ENCODE results near the gene MIER1.
"Not testable (repeated sequence)": the region's sequence is repeated elsewhere in the genome, so short reads cannot be mapped to it uniquely, and the experiment has no call there.

MIER1 gene

GRCh38 chr1:66937529-66938234 is 12.9 kb downstream of the MIER1 start:
- no peak for DNase-seq (ENCODE audit: low read depth in 1 of 2, low spot score in 1 of 2)

GRCh38 chr1:66938613-66939012 is 13.8 kb downstream of the MIER1 start:
- DNase-seq (ENCODE audit: low read depth in 1 of 2, low spot score in 1 of 2), result no peak

GRCh38 chr1:66940981-66941380 is 16.2 kb downstream of the MIER1 start:
- DNase-seq (ENCODE audit: low read depth in 1 of 2, low spot score in 1 of 2), result no peak

- no peak for DNase-seq (ENCODE audit: low read depth in 1 of 2, low spot score in 1 of 2)
These were observed 18.7 kb downstream of the MIER1 start for GRCh38 chr1:66943361-66943969.

GRCh38 chr1:66944330-66945274 is 19.8 kb downstream of the MIER1 start:
- no peak for DNase-seq (ENCODE audit: low read depth in 1 of 2, low spot score in 1 of 2)

- no peak for DNase-seq (ENCODE audit: low read depth in 1 of 2, low spot score in 1 of 2)
These were observed 20.5 kb downstream of the MIER1 start for GRCh38 chr1:66945316-66945715.

- DNase-seq (ENCODE audit: low read depth in 1 of 2, low spot score in 1 of 2), result no peak
These were observed 22.5 kb downstream of the MIER1 start for GRCh38 chr1:66947267-66947666.

GRCh38 chr1:66951513-66951912 is 26.7 kb downstream of the MIER1 start:
- no peak for DNase-seq (ENCODE audit: low read depth in 1 of 2, low spot score in 1 of 2)

GRCh38 chr1:66954208-66954607 is 29.4 kb downstream of the MIER1 start:
- DNase-seq (ENCODE audit: low read depth in 1 of 2, low spot score in 1 of 2), result no peak

- no peak for DNase-seq (ENCODE audit: low read depth in 1 of 2, low spot score in 1 of 2)
These were observed 33.1 kb downstream of the MIER1 start for GRCh38 chr1:66957938-66958337.

- DNase-seq (ENCODE audit: low read depth in 1 of 2, low spot score in 1 of 2), result not testable (repeated sequence)
These were observed 41.5 kb downstream of the MIER1 start for GRCh38 chr1:66966188-66966873.

- DNase-seq (ENCODE audit: low read depth in 1 of 2, low spot score in 1 of 2), result no peak
These were observed 43.8 kb downstream of the MIER1 start for GRCh38 chr1:66968574-66968973.

GRCh38 chr1:66978201-66978600 is 53.4 kb downstream of the MIER1 start:
- no peak for DNase-seq (ENCODE audit: low read depth in 1 of 2, low spot score in 1 of 2)

GRCh38 chr1:66979621-66980020 is 54.8 kb downstream of the MIER1 start:
- not testable (repeated sequence) for DNase-seq (ENCODE audit: low read depth in 1 of 2, low spot score in 1 of 2)

- no peak for DNase-seq (ENCODE audit: low read depth in 1 of 2, low spot score in 1 of 2)
These were observed 56.1 kb downstream of the MIER1 start for GRCh38 chr1:66980745-66981367.

- peak in 1 of 2 donors; percentile 9 for DNase-seq (ENCODE audit: low read depth in 1 of 2, low spot score in 1 of 2)
These were observed 56.9 kb downstream of the MIER1 start for GRCh38 chr1:66981679-66982078.

GRCh38 chr1:66982561-66983260 is 57.9 kb downstream of the MIER1 start:
- no peak for DNase-seq (ENCODE audit: low read depth in 1 of 2, low spot score in 1 of 2)

- DNase-seq (ENCODE audit: low read depth in 1 of 2, low spot score in 1 of 2), result no peak
These were observed 59.7 kb downstream of the MIER1 start for GRCh38 chr1:66984491-66984890.

- DNase-seq (ENCODE audit: low read depth in 1 of 2, low spot score in 1 of 2), result no peak
These were observed 61.0 kb downstream of the MIER1 start for GRCh38 chr1:66985835-66986234.

GRCh38 chr1:66993076-66993475 is 68.3 kb downstream of the MIER1 start:
- no peak for DNase-seq (ENCODE audit: low read depth in 1 of 2, low spot score in 1 of 2)

Measured in stimulated activated CD4-positive, alpha-beta T cell treated with anti-CD3 and anti-CD28 coated beads, Interleukin-15, amount 100 ng/mL, for 1 hour (primary cell).